Caco-2 (cell line): Measurements from ENCODE around the gene MN1. TPM values are rescaled to one million over a fixed set of nuclear protein-coding genes. Genes with fewer than 3 reads are reported as not detected.

ENCODE experiments used
- BruUV-seq: library from RNA; stranded (reverse); fragments of 400-500 nt; replicated peaks from 2 replicates; lab custom pipeline; 2021; lab: Mats Ljungman, UMichigan
- CTCF ChIA-PET: fragments of 300-600 bp; sonication (Branson Sonifier 250); formaldehyde crosslinking; loops from one replicate; lab custom pipeline; 2022; ENCODE audit warnings: antibody characterized with exemption; lab: Charles Lee
- POLR2A ChIA-PET: fragments of 300-600 bp; sonication (Branson Sonifier 250); formaldehyde crosslinking; loops from one replicate; lab custom pipeline; 2022; ENCODE audit warnings: antibody characterized with exemption; lab: Charles Lee
- DNase-seq, 2 experiments: peaks; one replicate each; pipeline versions ENCODE4 v3.0.0 to v3.0.0-alpha.2; 2020 to 2022
- H3K27me3 ChIP-seq: replicated peaks from 2 replicates; pipeline ENCODE4 v1.6.0; 2011; ENCODE audit warnings: low read length; ENCODE audit not compliant: control insufficient read depth, insufficient read depth
- H3K36me3 ChIP-seq: 2 replicates; pipeline ENCODE4 v1.5.1; 2011; ENCODE audit warnings: low read length; ENCODE audit not compliant: control insufficient read depth, insufficient read depth
- H3K4me1 ChIP-seq: fragments of 250-450 bp; sonication (Bioruptor Pico); 2 replicates; pipeline ENCODE4 v1.5.1; 2020; ENCODE audit warnings: mild to moderate bottlenecking
- H3K4me3 ChIP-seq: 2 replicates; pipeline ENCODE4 v1.5.1; 2011; ENCODE audit warnings: low read depth, mild to moderate bottlenecking, control low read depth, low read length
- H3K9me3 ChIP-seq: fragments of 250-450 bp; sonication (Bioruptor Pico); 2 replicates; pipeline ENCODE4 v1.5.1; 2020; ENCODE audit warnings: mild to moderate bottlenecking, moderate library complexity
- H3K27ac Mint-ChIP-seq: one replicate; pipeline ENCODE4 v1.8.0; 2022; ENCODE audit warnings: mixed read lengths; ENCODE audit not compliant: unreplicated experiment
- H3K27me3 Mint-ChIP-seq: one replicate; pipeline ENCODE4 v1.8.0; 2022; ENCODE audit warnings: mixed read lengths; ENCODE audit not compliant: insufficient read depth, unreplicated experiment
- H3K36me3 Mint-ChIP-seq: one replicate; pipeline ENCODE4 v1.8.0; 2022; ENCODE audit warnings: mild to moderate bottlenecking, mixed read lengths; ENCODE audit not compliant: insufficient read depth, unreplicated experiment
- H3K4me1 Mint-ChIP-seq: one replicate; pipeline ENCODE4 v1.8.0; 2022; ENCODE audit warnings: low read depth, mixed read lengths; ENCODE audit not compliant: unreplicated experiment
- H3K4me3 Mint-ChIP-seq: one replicate; pipeline ENCODE4 v1.8.0; 2022; ENCODE audit warnings: mild to moderate bottlenecking, moderate library complexity, mixed read lengths; ENCODE audit not compliant: unreplicated experiment
- H3K9me3 Mint-ChIP-seq: one replicate; pipeline ENCODE4 v1.8.0; 2022; ENCODE audit warnings: mixed read lengths; ENCODE audit not compliant: unreplicated experiment
- intact Hi-C: fragments of 100-400 bp; cut with micrococcal nuclease; formaldehyde crosslinking; loops from one replicate; pipeline ENCODE4 v1.10.0; 2022; ENCODE audit not compliant: unreplicated experiment
- total RNA-seq: library from RNA; stranded (reverse); gene quantifications from 2 replicates; pipeline ENCODE4 v1.2.3, GENCODE V29; 2022
- TF ChIP-seq, protein P1 (sequence below), 2 experiments: fragments of 200-600 bp in 1 of 2; IDR thresholded peaks; 1 replicate in 1 of 2; 2 replicates in 1 of 2; pipeline versions ENCODE4 v1.5.1 to v1.8.0; 2011 to 2022; ENCODE audit warnings: antibody characterized with exemption in 1 of 2, control low read depth in 1 of 2, inconsistent platforms in 1 of 2, low read depth in 1 of 2, low read length in 1 of 2, mild to moderate bottlenecking in 1 of 2, moderate library complexity in 1 of 2; ENCODE audit not compliant: insufficient read depth in 1 of 2, severe bottlenecking in 1 of 2, unreplicated experiment in 1 of 2

The MN1 gene
- total RNA-seq, 1 experiment from 2014 or later, result 0.32 TPM

DNA sequence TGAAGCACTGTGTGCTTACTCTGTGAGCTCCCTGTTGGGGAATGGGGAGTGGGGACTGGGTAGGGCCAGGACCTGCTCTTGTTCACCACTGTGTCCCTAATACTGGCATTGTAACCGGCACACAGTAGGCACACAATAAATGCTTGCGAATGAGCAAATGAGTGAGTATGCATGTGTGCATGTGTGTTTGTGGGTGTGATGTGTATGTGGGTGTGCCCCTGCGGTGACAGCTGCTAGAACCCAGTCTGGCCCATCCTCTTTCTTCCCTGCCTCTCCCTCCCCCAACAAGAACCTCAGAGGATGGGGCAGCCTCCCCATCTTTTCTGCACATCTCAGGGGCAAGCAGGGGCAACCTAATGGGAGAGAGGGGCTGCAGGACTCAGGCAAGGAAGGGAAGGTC is 90.5 kb downstream of the MN1 start:
- Mint-ChIP-seq H3K4me1 (no peaks in the 10 kb centered on the region), H3K36me3 (no peaks in the 10 kb centered on the region), H3K4me3 (no peak overlapping the region), H3K27ac (no peak overlapping the region), H3K27me3 (no peaks in the 10 kb centered on the region), H3K9me3 (no peaks in the 10 kb centered on the region)
- Histone ChIP-seq H3K4me1 (no peaks in the 10 kb centered on the region), H3K36me3 (no peaks in the 10 kb centered on the region), H3K9me3 (no peaks in the 10 kb centered on the region), H3K4me3 (no peak overlapping the region), H3K27me3 (no peaks in the 10 kb centered on the region)
- DNase-seq, result no peak
- no TSS peak for BruUV-seq
- CTCF ChIA-PET, result no interaction called here
- intact Hi-C loops, result no loop called here
- POLR2A ChIA-PET, result no interaction called here
- TF ChIP-seq, protein P1, sequence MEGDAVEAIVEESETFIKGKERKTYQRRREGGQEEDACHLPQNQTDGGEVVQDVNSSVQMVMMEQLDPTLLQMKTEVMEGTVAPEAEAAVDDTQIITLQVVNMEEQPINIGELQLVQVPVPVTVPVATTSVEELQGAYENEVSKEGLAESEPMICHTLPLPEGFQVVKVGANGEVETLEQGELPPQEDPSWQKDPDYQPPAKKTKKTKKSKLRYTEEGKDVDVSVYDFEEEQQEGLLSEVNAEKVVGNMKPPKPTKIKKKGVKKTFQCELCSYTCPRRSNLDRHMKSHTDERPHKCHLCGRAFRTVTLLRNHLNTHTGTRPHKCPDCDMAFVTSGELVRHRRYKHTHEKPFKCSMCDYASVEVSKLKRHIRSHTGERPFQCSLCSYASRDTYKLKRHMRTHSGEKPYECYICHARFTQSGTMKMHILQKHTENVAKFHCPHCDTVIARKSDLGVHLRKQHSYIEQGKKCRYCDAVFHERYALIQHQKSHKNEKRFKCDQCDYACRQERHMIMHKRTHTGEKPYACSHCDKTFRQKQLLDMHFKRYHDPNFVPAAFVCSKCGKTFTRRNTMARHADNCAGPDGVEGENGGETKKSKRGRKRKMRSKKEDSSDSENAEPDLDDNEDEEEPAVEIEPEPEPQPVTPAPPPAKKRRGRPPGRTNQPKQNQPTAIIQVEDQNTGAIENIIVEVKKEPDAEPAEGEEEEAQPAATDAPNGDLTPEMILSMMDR (IDR thresholded peaks at IDR 0.05; ENCODE audit: insufficient read depth in 1 of 2, low read depth in 1 of 2, low read length in 1 of 2, severe bottlenecking in 1 of 2, unreplicated experiment in 1 of 2), result no peak

DNA sequence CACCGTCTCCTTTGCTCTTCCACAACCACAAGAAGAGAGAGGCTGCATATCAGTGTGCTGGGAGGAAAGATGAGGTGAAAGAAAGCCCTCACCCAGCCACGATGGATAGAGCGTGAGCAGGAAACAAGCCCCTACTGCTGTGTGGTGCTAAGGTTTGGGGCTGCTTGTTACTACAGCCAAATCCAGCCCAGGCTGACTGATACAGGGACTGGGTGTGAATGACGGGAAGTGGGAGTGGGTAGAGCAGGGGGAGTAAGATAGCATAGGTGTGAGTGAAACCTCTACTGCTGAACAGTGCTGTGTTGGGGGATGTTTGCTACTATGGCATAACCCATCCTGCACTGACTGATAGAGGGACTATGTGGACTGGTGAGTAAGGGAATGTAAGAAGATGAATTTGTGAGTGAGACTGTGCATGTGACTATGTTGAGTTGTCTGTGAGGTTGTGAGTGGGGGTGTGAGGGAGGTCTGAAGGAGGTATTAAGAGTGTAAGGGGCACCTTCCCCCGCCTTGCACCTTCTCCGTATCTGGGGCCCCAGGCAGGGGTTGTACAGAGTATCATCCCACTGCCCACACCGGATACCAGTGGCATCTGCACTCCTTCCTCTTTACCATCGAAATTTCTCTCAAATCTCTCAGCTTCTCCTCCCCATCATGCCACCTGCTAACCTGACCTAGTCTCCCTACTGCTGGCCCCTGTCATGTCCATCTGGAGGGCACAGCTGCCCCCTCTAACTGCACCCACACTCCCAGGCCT is 91.5 kb downstream of the MN1 start:
- no peaks in the 10 kb centered on the region for H3K27me3 Mint-ChIP-seq
- H3K4me1 Mint-ChIP-seq, result no peaks in the 10 kb centered on the region
- Histone ChIP-seq H3K36me3 (no peaks in the 10 kb centered on the region), H3K9me3 (no peaks in the 10 kb centered on the region), H3K4me1 (no peaks in the 10 kb centered on the region), H3K4me3 (no peak overlapping the region), H3K27me3 (no peaks in the 10 kb centered on the region)
- no peaks in the 10 kb centered on the region for H3K9me3 Mint-ChIP-seq
- BruUV-seq, result no TSS peak
- DNase-seq, result no peak
- CTCF ChIA-PET, result no interaction called here
- intact Hi-C loops, result no loop called here
- no peaks in the 10 kb centered on the region for H3K36me3 Mint-ChIP-seq
- no peak overlapping the region for H3K4me3 Mint-ChIP-seq
- POLR2A ChIA-PET, result no interaction called here
- TF ChIP-seq, protein P1 (IDR thresholded peaks at IDR 0.05; ENCODE audit: insufficient read depth in 1 of 2, low read depth in 1 of 2, low read length in 1 of 2, severe bottlenecking in 1 of 2, unreplicated experiment in 1 of 2), result no peak
- H3K27ac Mint-ChIP-seq, result no peak overlapping the region

DNA sequence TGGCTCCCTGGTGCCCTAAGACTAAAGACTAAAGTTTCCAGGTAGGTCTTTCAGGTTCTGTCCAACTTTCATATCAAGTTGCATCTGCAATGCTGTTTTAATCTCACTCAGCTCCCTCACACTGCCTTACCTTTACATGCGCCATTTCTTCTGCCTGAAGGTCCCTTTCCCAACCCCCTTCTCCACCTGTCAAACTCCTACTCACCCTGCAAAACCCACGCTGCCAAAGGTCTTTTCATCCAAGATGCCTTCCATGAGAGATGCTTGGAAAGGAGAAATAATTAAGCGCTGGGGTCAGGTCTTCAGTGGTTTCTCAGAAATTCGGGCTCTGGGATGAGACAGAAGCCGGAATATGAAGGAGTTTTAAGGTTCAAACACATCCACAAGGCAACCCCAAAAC is 95.1 kb downstream of the MN1 start:
- POLR2A ChIA-PET, result interaction anchor here (0.6 kb wide), 1 partner anchor 179 kb away, joined by 3 read pairs; no protein-coding TSS in a partner anchor
- no peaks in the 10 kb centered on the region for H3K27me3 Mint-ChIP-seq

More for the DNA sequence above, 95.1 kb downstream of the MN1 start:
- Histone ChIP-seq H3K4me1 (no peaks in the 10 kb centered on the region), H3K9me3 (no peaks in the 10 kb centered on the region), H3K4me3 (no peak overlapping the region), H3K36me3 (no peaks in the 10 kb centered on the region), H3K27me3 (no peaks in the 10 kb centered on the region)
- no peaks in the 10 kb centered on the region for H3K36me3 Mint-ChIP-seq
- H3K9me3 Mint-ChIP-seq, result no peaks in the 10 kb centered on the region
- H3K27ac Mint-ChIP-seq, result no peak overlapping the region
- no TSS peak for BruUV-seq
- intact Hi-C loops, result no loop called here
- H3K4me3 Mint-ChIP-seq, result no peak overlapping the region
- TF ChIP-seq, protein P1 (IDR thresholded peaks at IDR 0.05; ENCODE audit: insufficient read depth in 1 of 2, low read depth in 1 of 2, low read length in 1 of 2, severe bottlenecking in 1 of 2, unreplicated experiment in 1 of 2), result no peak
- CTCF ChIA-PET, result no interaction called here
- no peaks in the 10 kb centered on the region for H3K4me1 Mint-ChIP-seq
- DNase-seq, result no peak
